ENCODE measurements around the gene NMNAT3.

Gene NMNAT3

DNA sequence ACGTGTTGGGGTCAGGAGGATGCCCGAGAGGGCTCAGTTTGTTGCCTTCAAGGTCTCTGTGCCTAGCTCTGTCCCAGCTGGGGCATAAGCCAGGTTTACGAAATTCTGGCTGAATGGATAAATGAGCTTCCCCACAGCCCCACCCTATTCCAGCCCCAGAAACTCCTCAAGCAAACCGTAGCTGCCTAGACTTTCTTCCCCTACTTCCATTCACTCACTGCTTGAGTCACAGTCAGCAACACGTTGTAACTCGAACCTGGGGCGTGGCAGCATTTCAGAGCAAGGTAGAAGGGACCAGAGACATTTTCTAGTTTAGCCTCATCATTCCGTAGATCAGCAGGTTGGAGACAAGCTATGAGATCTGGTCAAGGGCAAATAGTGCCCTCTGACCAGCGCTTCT, 24.2 kb downstream of the NMNAT3 start:
- Histone ChIP-seq H3K36me3 (ENCODE audit: control insufficient read depth, insufficient read depth, low read length) (no peaks in the 10 kb centered on the region), H3K27ac (no peak overlapping the region), H3K9ac (no peak overlapping the region), H3K9me3 (ENCODE audit: control insufficient read depth, low read length) (no peaks in the 10 kb centered on the region), H3K4me3 (ENCODE audit: low read depth, low read length) (no peak overlapping the region), H3K79me2 (no peaks in the 10 kb centered on the region), H3K4me2 (ENCODE audit: low read length) (no peak overlapping the region), H3K4me1 (peaks cover 5% of the 10 kb centered on the region), H2AFZ (no peak overlapping the region), H3K27me3 (ENCODE audit: control insufficient read depth, insufficient read depth, low read length) (no peaks in the 10 kb centered on the region)
- TF ChIP-seq, protein P1, sequence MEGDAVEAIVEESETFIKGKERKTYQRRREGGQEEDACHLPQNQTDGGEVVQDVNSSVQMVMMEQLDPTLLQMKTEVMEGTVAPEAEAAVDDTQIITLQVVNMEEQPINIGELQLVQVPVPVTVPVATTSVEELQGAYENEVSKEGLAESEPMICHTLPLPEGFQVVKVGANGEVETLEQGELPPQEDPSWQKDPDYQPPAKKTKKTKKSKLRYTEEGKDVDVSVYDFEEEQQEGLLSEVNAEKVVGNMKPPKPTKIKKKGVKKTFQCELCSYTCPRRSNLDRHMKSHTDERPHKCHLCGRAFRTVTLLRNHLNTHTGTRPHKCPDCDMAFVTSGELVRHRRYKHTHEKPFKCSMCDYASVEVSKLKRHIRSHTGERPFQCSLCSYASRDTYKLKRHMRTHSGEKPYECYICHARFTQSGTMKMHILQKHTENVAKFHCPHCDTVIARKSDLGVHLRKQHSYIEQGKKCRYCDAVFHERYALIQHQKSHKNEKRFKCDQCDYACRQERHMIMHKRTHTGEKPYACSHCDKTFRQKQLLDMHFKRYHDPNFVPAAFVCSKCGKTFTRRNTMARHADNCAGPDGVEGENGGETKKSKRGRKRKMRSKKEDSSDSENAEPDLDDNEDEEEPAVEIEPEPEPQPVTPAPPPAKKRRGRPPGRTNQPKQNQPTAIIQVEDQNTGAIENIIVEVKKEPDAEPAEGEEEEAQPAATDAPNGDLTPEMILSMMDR (IDR thresholded peaks at IDR 0.05), result no peak

DNA sequence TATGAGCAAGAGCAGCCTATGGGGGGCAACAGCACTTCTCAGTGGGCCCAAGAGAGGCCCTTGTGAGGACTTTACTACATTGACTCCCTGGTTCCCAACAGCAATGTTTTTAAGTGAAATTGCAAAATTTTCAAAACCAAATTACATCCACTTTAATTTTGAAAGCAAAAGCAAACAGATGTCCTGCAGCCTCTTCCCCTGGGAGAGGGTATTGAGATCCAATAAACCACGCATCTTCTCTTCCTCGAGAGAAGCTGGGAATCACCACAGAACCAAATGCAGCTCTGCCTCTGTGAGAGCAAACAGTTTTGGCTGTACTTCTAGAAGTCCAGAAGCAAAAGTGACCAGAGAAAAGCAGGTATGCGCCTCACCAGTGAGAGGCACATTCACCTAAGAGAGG, 25.2 kb downstream of the NMNAT3 start:
- H3K27ac ChIP-seq, result no peak overlapping the region
- H3K4me3 ChIP-seq (ENCODE audit: low read depth, low read length), result no peak overlapping the region
- peaks cover 5% of the 10 kb centered on the region for H3K4me1 ChIP-seq
- TF ChIP-seq, protein P1 (IDR thresholded peaks at IDR 0.05), result no peak
- no peaks in the 10 kb centered on the region for H3K27me3 ChIP-seq (ENCODE audit: control insufficient read depth, insufficient read depth, low read length)
- H3K9me3 ChIP-seq (ENCODE audit: control insufficient read depth, low read length), result no peaks in the 10 kb centered on the region
- H3K36me3 ChIP-seq (ENCODE audit: control insufficient read depth, insufficient read depth, low read length), result no peaks in the 10 kb centered on the region
- H3K4me2 ChIP-seq (ENCODE audit: low read length), result no peak overlapping the region
- H3K9ac ChIP-seq, result no peak overlapping the region
- no peak overlapping the region for H2AFZ ChIP-seq
- no peaks in the 10 kb centered on the region for H3K79me2 ChIP-seq

DNA sequence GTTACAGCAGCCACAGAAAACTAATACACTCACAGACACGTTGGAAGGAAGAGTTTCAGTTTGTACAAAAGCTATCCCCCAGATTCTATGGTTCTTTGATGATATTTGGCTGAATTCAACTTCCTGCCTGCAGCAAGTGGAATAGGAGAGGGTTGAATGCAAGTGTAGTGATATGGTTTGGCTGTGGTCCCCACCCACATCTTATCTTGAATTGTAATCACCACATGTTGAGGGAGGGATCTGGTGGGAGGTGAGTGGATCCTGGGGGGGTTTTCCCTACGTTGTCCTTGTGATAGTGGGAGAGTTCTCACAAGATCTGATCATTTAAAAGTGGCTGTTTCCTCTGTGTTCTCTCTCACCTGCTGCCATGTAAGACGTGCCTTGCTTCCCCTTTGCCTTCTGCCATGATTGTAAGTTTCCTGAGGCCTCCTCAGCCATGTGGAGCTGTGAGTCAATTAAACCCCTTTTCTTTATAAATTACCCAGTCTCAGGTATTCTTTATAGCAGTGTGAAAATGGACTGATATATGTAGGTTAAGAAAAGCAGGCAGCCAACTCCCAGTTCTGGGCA, 29.8 kb downstream of the NMNAT3 start:
- Histone ChIP-seq H3K27ac (no peak overlapping the region), H3K9ac (no peak overlapping the region), H3K4me1 (no peaks in the 10 kb centered on the region), H2AFZ (no peak overlapping the region), H3K4me3 (ENCODE audit: low read depth, low read length) (no peak overlapping the region), H3K79me2 (no peaks in the 10 kb centered on the region), H3K9me3 (ENCODE audit: control insufficient read depth, low read length) (no peaks in the 10 kb centered on the region), H3K4me2 (ENCODE audit: low read length) (no peak overlapping the region), H3K36me3 (ENCODE audit: control insufficient read depth, insufficient read depth, low read length) (no peaks in the 10 kb centered on the region), H3K27me3 (ENCODE audit: control insufficient read depth, insufficient read depth, low read length) (no peaks in the 10 kb centered on the region)
- TF ChIP-seq, protein P1 (IDR thresholded peaks at IDR 0.05), result no peak

DNA sequence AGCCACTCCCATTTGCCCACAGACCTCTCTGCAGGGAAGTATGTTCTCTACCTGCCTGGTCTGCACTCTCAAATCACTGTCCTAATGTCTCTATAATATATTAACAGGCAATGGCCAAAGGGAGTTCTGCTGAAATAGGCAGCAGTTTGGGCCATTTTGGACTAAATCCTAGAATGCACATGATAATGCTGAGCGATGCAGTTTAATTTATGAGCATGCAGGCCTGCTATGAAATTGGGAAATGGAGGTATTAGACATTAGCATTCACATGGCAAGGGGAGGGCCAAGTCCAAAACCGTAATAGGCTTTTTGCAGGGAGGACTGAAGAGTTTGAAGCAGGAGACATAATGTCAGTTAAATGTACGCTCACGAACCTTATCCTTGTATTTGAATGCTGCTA, 31.3 kb downstream of the NMNAT3 start:
- TF ChIP-seq, protein P1 (IDR thresholded peaks at IDR 0.05), result no peak
- no peak overlapping the region for H2AFZ ChIP-seq
- no peaks in the 10 kb centered on the region for H3K36me3 ChIP-seq (ENCODE audit: control insufficient read depth, insufficient read depth, low read length)
- H3K79me2 ChIP-seq, result no peaks in the 10 kb centered on the region
- H3K27ac ChIP-seq, result no peak overlapping the region
- no peaks in the 10 kb centered on the region for H3K9me3 ChIP-seq (ENCODE audit: control insufficient read depth, low read length)
- no peak overlapping the region for H3K4me2 ChIP-seq (ENCODE audit: low read length)
- H3K4me3 ChIP-seq (ENCODE audit: low read depth, low read length), result no peak overlapping the region
- no peaks in the 10 kb centered on the region for H3K4me1 ChIP-seq
- H3K9ac ChIP-seq, result no peak overlapping the region
- H3K27me3 ChIP-seq (ENCODE audit: control insufficient read depth, insufficient read depth, low read length), result no peaks in the 10 kb centered on the region

DNA sequence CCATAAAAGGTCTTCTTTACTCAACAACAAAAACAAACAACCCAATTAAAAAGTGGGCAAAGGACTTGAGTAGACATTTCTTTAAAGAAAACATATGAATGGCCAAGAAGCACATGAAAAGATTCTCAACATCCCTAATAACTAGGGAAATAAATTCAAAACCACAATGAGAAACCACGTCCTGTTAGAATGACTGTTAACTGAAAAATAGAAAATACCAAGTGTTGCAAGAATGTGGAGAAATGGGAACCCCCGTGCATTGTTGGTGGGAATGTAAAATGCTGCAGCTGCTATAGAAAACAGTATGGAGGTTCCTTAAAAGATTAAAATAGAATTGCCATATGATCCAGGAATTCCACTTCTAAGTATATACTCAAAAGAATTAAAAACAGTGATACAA, 34.8 kb downstream of the NMNAT3 start:
- Histone ChIP-seq H3K4me1 (no peaks in the 10 kb centered on the region), H3K36me3 (ENCODE audit: control insufficient read depth, insufficient read depth, low read length) (no peaks in the 10 kb centered on the region), H3K79me2 (no peaks in the 10 kb centered on the region), H3K9me3 (ENCODE audit: control insufficient read depth, low read length) (no peaks in the 10 kb centered on the region), H3K27me3 (ENCODE audit: control insufficient read depth, insufficient read depth, low read length) (no peaks in the 10 kb centered on the region), H3K4me2 (ENCODE audit: low read length) (no peak overlapping the region), H3K4me3 (ENCODE audit: low read depth, low read length) (no peak overlapping the region), H2AFZ (no peak overlapping the region), H3K27ac (no peak overlapping the region), H3K9ac (no peak overlapping the region)
- TF ChIP-seq, protein P1 (IDR thresholded peaks at IDR 0.05), result no peak
